Naive B cell (primary cell): ENCODE data around the gene ACADSB. TPM values are rescaled to one million over a fixed set of nuclear protein-coding genes. Genes with fewer than 3 reads are reported as not detected.

Source experiments
- ATAC-seq, 2 donors: fragments of 150-1000 bp; cut with Tn5 transposase; 2 replicates each; pipeline ENCODE4 v1.10.0; 2021; ENCODE audit warnings: low read depth in 2 of 2, mild to moderate bottlenecking in 2 of 2, moderate library complexity in 2 of 2
- DNase-seq: peaks from one replicate; pipeline ENCODE4 v3.0.0; 2022
- H3K27ac Mint-ChIP-seq, 6 donors: one replicate each; pipeline ENCODE4 v1.8.0; 2020 to 2022; ENCODE audit warnings: mild to moderate bottlenecking in 6 of 6, mixed read lengths in 6 of 6, moderate library complexity in 5 of 6, inconsistent platforms in 2 of 6
- H3K27me3 Mint-ChIP-seq, 3 donors: one replicate each; pipeline ENCODE4 v1.8.0; 2021 to 2022; ENCODE audit warnings: mixed read lengths in 3 of 3, mild to moderate bottlenecking in 1 of 3
- H3K36me3 Mint-ChIP-seq, 2 donors: one replicate each; pipeline ENCODE4 v1.8.0; 2020 to 2022; ENCODE audit warnings: mixed read lengths in 2 of 2, inconsistent platforms in 1 of 2, mild to moderate bottlenecking in 1 of 2
- H3K4me1 Mint-ChIP-seq, 3 donors: one replicate each; pipeline ENCODE4 v1.8.0; 2020 to 2022; ENCODE audit warnings: mixed read lengths in 3 of 3, inconsistent platforms in 1 of 3, mild to moderate bottlenecking in 1 of 3, moderate library complexity in 1 of 3
- H3K4me3 Mint-ChIP-seq, 8 donors: one replicate each; pipeline ENCODE4 v1.8.0; 2020 to 2022; ENCODE audit warnings: mild to moderate bottlenecking in 8 of 8, mixed read lengths in 8 of 8, moderate library complexity in 8 of 8, inconsistent platforms in 2 of 8
- H3K9me3 Mint-ChIP-seq, 7 donors: one replicate each; pipeline ENCODE4 v1.8.0; 2020 to 2022; ENCODE audit warnings: mixed read lengths in 7 of 7, mild to moderate bottlenecking in 5 of 7, inconsistent platforms in 2 of 7, moderate library complexity in 1 of 7
- polyA plus RNA-seq, 6 donors: library from polyadenylated mRNA; unstranded; fragments of 300-500 nt; fragmentation: Illumina TruSeq; gene quantifications; one replicate each; pipeline ENCODE4 v1.2.3, GENCODE V29; 2021; ENCODE audit warnings: low read depth in 6 of 6

ACADSB gene
- polyA plus RNA-seq, 6 donors from 2014 or later, result 18.4 to 28.6 (median 25.1) TPM

DNA sequence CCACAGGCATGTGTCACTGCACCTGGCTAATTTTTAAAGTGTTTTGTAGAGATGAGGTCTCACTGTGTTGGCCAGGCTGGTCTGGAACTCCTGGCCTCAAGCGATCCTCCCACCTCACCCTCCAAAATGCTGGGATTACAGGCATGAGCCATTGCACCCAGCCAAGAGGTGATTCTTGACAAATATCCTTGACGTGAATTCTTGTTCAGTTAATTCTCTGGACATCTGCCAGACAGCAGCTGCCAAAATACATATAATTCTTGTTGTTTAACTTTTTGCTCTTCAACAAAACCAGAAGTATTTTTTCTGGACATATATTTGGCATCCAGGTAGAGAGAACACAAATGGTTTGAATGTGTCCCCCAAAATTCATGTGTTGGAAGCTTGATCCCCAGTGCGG lies 3.2 kb downstream of the ACADSB start:
- H3K4me1 Mint-ChIP-seq, result peaks cover 20 to 31% (median 29%) of the 10 kb centered on the region in 3 donors
- H3K27ac Mint-ChIP-seq, result no peak overlapping the region
- H3K4me3 Mint-ChIP-seq, result peak overlapping the region in 1 of 8 donors; percentile 25
- DNase-seq (no peak), ATAC-seq (no peak)
- H3K9me3 Mint-ChIP-seq, result no peaks in the 10 kb centered on the region
- peaks cover 10 to 25% of the 10 kb centered on the region in 2 donors for H3K36me3 Mint-ChIP-seq
- no peaks in the 10 kb centered on the region for H3K27me3 Mint-ChIP-seq

DNA sequence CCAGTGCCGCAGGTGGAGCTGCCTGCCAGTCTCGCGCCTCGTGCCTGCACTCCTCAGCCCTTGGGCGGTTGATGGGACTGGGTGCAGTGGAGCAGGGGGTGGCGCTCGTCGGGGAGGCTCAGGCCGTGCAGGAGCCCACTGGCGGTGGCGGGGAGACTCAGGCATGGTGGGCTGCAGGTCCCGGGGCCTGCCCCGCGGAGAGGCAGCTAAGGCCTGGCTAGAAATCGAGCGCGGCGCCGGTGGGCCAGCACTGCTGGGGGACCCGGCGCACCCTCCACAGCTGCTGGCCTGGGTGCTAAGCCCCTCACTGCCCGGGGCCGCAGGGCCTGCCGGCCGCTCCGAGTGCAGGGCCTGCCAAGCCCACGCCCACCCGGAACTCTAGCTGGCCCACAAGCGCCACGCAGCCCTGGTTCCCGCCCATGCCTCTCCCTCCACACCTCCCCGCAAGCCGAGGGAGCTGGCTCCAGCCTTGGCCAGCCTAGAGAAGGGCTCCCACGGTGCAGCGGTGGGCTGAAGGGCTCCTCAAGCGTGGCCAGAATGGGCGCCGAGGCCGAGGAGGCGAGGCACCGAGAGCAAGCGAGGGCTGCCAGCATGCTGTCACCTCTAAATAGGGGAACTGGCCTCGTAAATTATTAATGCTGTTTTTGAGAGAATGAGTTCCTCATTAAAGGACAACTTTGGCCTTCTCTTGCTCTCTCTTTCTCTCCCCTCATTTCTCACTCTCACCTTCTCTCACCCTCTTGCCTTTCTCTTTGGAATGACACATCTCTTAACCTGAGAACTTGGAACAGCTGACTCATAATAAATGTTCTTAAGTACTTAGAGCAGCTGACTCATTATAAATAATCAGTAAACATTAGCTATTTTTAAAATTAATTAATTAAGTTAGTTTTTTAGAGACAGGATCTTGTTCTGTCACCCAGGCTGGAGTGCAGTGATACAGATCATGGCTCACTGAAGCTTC lies 4.9 kb downstream of the ACADSB start:
- no peak for ATAC-seq
- H3K27ac Mint-ChIP-seq, result no peak overlapping the region
- peaks cover 9 to 25% (median 22%) of the 10 kb centered on the region in 3 donors for H3K4me1 Mint-ChIP-seq
- no peaks in the 10 kb centered on the region for H3K27me3 Mint-ChIP-seq
- H3K9me3 Mint-ChIP-seq, result peaks cover 0 to 7% (median 0%) of the 10 kb centered on the region in 7 donors
- H3K36me3 Mint-ChIP-seq, result peaks cover 6 to 19% of the 10 kb centered on the region in 2 donors
- no peak for DNase-seq
- peak overlapping the region in 1 of 8 donors; percentile 40 for H3K4me3 Mint-ChIP-seq

GRCh38 chr10:123014772-123015171 lies 6.0 kb downstream of the ACADSB start:
- peaks cover 0 to 7% (median 0%) of the 10 kb centered on the region in 7 donors for H3K9me3 Mint-ChIP-seq
- H3K27ac Mint-ChIP-seq, result no peak overlapping the region
- no peaks in the 10 kb centered on the region for H3K27me3 Mint-ChIP-seq
- H3K4me1 Mint-ChIP-seq, result peaks cover 2 to 16% (median 14%) of the 10 kb centered on the region in 3 donors
- no peak for ATAC-seq
- H3K36me3 Mint-ChIP-seq, result peaks cover 6 to 17% of the 10 kb centered on the region in 2 donors
- H3K4me3 Mint-ChIP-seq, result no peak overlapping the region
- no peak for DNase-seq

DNA sequence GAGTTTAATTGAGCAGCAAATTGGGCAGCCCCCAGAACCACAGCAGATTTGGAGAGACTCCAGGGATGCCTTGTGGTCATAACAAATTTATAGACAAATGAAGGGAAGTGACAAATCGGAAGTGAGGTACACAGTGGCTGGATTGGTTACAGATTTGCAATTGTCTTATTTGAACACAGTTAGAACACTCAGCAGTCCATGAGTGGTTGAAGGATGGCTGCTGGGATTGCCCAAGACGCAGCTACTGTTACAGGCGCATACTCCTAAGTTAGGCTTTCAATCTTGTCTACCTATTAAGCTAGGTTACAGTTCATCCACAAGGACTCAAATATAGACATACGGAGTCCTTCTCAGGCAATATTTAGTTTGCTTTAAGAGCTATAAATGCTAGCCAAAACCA lies 7.4 kb downstream of the ACADSB start:
- Mint-ChIP-seq H3K4me1 (peaks cover 0 to 6% (median 3%) of the 10 kb centered on the region in 3 donors), H3K27ac (no peak overlapping the region), H3K9me3 (peaks cover 0 to 7% (median 0%) of the 10 kb centered on the region in 7 donors), H3K36me3 (peaks cover 6 to 17% of the 10 kb centered on the region in 2 donors), H3K4me3 (peak overlapping the region in 1 of 8 donors; percentile 30), H3K27me3 (no peaks in the 10 kb centered on the region)
- DNase-seq (no peak), ATAC-seq (no peak)

- Mint-ChIP-seq H3K36me3 (peaks cover under 1 to 10% of the 10 kb centered on the region in 2 donors), H3K9me3 (peaks cover 0 to 7% (median 0%) of the 10 kb centered on the region in 7 donors), H3K27me3 (no peaks in the 10 kb centered on the region), H3K27ac (peak overlapping the region in 1 of 6 donors; percentile 23), H3K4me3 (peak overlapping the region in 1 of 8 donors; percentile 35), H3K4me1 (peaks cover 0 to 6% (median 3%) of the 10 kb centered on the region in 3 donors)
- ATAC-seq (no peak), DNase-seq (no peak)
These were observed 8.8 kb downstream of the ACADSB start for GRCh38 chr10:123017421-123018165.

DNA sequence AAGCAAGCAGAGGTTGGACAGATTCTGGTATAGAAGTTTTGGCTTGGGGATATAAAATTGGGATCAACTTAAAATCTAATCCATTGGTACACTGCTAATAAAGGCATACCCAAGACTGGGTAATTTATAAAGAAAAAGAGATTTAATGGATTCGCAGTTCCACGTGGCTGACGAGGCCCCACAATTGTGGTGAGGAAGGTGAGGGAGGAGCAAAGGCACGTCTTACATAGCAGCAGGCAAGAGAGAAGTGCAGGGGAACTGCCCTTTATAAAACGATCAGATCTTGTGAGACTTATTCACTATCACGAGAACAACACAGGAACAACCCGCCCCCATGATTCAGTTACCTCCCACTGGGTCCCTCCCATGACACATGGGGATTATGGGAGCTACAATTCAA lies 9.7 kb downstream of the ACADSB start:
- peaks cover 0 to 6% (median 3%) of the 10 kb centered on the region in 3 donors for H3K4me1 Mint-ChIP-seq
- H3K27ac Mint-ChIP-seq, result no peak overlapping the region
- H3K27me3 Mint-ChIP-seq, result no peaks in the 10 kb centered on the region
- peaks cover 0 to 7% (median 0%) of the 10 kb centered on the region in 7 donors for H3K9me3 Mint-ChIP-seq
- ATAC-seq (no peak), DNase-seq (no peak)
- peaks cover 0 to 8% of the 10 kb centered on the region in 2 donors for H3K36me3 Mint-ChIP-seq
- H3K4me3 Mint-ChIP-seq, result no peak overlapping the region

- H3K36me3 Mint-ChIP-seq, result peaks cover 0 to 2% of the 10 kb centered on the region in 2 donors
- no peaks in the 10 kb centered on the region for H3K27me3 Mint-ChIP-seq
- peaks cover 2 to 10% (median 5%) of the 10 kb centered on the region in 3 donors for H3K4me1 Mint-ChIP-seq
- DNase-seq (no peak), ATAC-seq (no peak)
- H3K9me3 Mint-ChIP-seq, result peaks cover 0 to 7% (median 0%) of the 10 kb centered on the region in 7 donors
- H3K4me3 Mint-ChIP-seq, result no peak overlapping the region
- no peak overlapping the region for H3K27ac Mint-ChIP-seq
These were observed 10.5 kb downstream of the ACADSB start for GRCh38 chr10:123019264-123019663.

- Mint-ChIP-seq H3K9me3 (peaks cover 0 to 7% (median 0%) of the 10 kb centered on the region in 7 donors), H3K4me3 (no peak overlapping the region), H3K27me3 (no peaks in the 10 kb centered on the region), H3K4me1 (peaks cover 4 to 19% (median 6%) of the 10 kb centered on the region in 3 donors), H3K27ac (no peak overlapping the region), H3K36me3 (no peaks in the 10 kb centered on the region)
- ATAC-seq, result no peak
- no peak for DNase-seq
These were observed 11.3 kb downstream of the ACADSB start for GRCh38 chr10:123019941-123020703.

DNA sequence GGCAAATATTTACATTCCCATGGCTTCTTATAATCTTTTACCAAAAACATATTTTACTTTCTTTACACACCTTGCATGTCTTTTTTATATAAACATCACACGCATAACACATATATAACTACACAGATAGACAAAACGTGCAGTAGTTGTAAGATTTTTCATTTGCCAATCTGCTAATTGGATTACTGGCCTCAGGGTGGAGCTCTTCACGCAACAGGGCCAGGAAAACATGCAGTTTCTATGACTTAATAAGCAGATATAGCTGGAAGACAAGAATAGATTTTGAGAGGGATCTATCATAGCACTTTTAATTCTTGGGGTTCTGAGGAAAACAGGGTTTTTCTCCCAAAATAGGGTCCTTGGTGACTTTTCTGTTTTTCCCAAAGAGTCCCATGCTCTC lies 12.7 kb downstream of the ACADSB start:
- ATAC-seq, result no peak
- no peak for DNase-seq
- no peak overlapping the region for H3K4me3 Mint-ChIP-seq
- peaks cover 0 to 7% (median 0%) of the 10 kb centered on the region in 7 donors for H3K9me3 Mint-ChIP-seq
- H3K27ac Mint-ChIP-seq, result no peak overlapping the region
- H3K36me3 Mint-ChIP-seq, result no peaks in the 10 kb centered on the region
- H3K27me3 Mint-ChIP-seq, result no peaks in the 10 kb centered on the region
- peaks cover 4 to 19% (median 4%) of the 10 kb centered on the region in 3 donors for H3K4me1 Mint-ChIP-seq

GRCh38 chr10:123024540-123024939 lies 15.7 kb downstream of the ACADSB start:
- no peak for DNase-seq
- Mint-ChIP-seq H3K36me3 (peaks cover 0 to 4% of the 10 kb centered on the region in 2 donors), H3K9me3 (peaks cover 0 to 2% (median 0%) of the 10 kb centered on the region in 7 donors), H3K4me1 (peaks cover 4 to 14% (median 4%) of the 10 kb centered on the region in 3 donors), H3K27me3 (no peaks in the 10 kb centered on the region), H3K4me3 (no peak overlapping the region), H3K27ac (no peak overlapping the region)
- ATAC-seq, result no peak

GRCh38 chr10:123026302-123026701 lies 17.5 kb downstream of the ACADSB start:
- no peak for ATAC-seq
- no peak for DNase-seq
- Mint-ChIP-seq H3K36me3 (peaks cover 0 to 8% of the 10 kb centered on the region in 2 donors), H3K4me1 (peaks cover 4 to 14% (median 4%) of the 10 kb centered on the region in 3 donors), H3K9me3 (peaks cover 0 to 2% (median 0%) of the 10 kb centered on the region in 7 donors), H3K27ac (no peak overlapping the region), H3K27me3 (no peaks in the 10 kb centered on the region), H3K4me3 (no peak overlapping the region)

DNA sequence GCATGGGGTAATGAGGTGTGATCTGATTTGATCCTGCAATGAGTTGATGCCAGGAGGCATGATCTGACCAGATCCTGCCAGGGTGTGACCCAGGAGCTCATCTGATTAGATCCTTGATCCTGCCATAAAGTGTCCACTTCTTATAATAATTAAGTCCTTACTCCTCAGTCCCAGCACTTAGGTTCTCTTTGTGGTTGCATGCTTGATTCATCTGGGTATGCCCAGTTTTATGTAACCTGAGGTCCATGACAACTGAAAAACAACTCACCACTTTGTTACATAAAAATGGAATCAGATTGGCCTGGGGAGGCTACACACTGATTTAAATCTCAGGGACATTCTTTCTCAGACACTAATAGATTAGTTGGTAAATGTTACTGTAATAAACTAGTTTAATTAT lies 19.1 kb downstream of the ACADSB start:
- Mint-ChIP-seq H3K27ac (peak overlapping the region in 1 of 6 donors; percentile 59), H3K4me3 (no peak overlapping the region), H3K4me1 (peaks cover 4 to 14% (median 4%) of the 10 kb centered on the region in 3 donors), H3K27me3 (no peaks in the 10 kb centered on the region), H3K9me3 (peaks cover 0 to 2% (median 0%) of the 10 kb centered on the region in 7 donors), H3K36me3 (peaks cover 0 to 8% of the 10 kb centered on the region in 2 donors)
- DNase-seq (no peak), ATAC-seq (no peak)

- peak overlapping the region in 1 of 6 donors; percentile 4 for H3K27ac Mint-ChIP-seq
- H3K4me1 Mint-ChIP-seq, result no peaks in the 10 kb centered on the region
- no peak for DNase-seq
- no peaks in the 10 kb centered on the region for H3K27me3 Mint-ChIP-seq
- H3K36me3 Mint-ChIP-seq, result peaks cover 0 to 8% of the 10 kb centered on the region in 2 donors
- no peak overlapping the region for H3K4me3 Mint-ChIP-seq
- ATAC-seq, result no peak
- H3K9me3 Mint-ChIP-seq, result no peaks in the 10 kb centered on the region
These were observed 22.3 kb downstream of the ACADSB start for GRCh38 chr10:123031124-123031523.
